Brain microvascular endothelial cell (primary cell): ENCODE results near the gene TSPYL4.

Source experiments
- DNase-seq: peaks from one replicate; pipeline ENCODE4 v3.0.0-alpha.2; 2020
- H3K27ac ChIP-seq: fragments of 250-450 bp; sonication (Bioruptor Pico); 2 replicates; pipeline ENCODE4 v1.5.1; 2020; ENCODE audit warnings: mild to moderate bottlenecking, moderate library complexity
- H3K27me3 ChIP-seq: fragments of 250-450 bp; sonication (Bioruptor Pico); replicated peaks from 2 replicates; pipeline ENCODE4 v1.5.1; 2020; ENCODE audit warnings: mild to moderate bottlenecking
- H3K36me3 ChIP-seq: fragments of 250-450 bp; sonication (Bioruptor Pico); replicated peaks from 2 replicates; pipeline ENCODE4 v1.5.1; 2020; ENCODE audit warnings: mild to moderate bottlenecking
- H3K4me3 ChIP-seq: 2 replicates; pipeline ENCODE4 v1.5.1; 2011; ENCODE audit warnings: low read depth, mild to moderate bottlenecking, control low read depth, low read length, moderate library complexity
- in situ Hi-C: cut with HindIII; loops from 2 replicates; pipeline ENCODE4 v1.10.0; 2017; ENCODE audit warnings: low sequenced_read_pairs, low pct_ligation_motif_present
- TF ChIP-seq, protein P1 (sequence below): IDR thresholded peaks from 2 replicates; pipeline ENCODE4 v1.5.1; 2011; ENCODE audit warnings: low read depth, mild to moderate bottlenecking, moderate library complexity, low read length, control low read depth, inconsistent platforms; ENCODE audit errors: missing control alignments

Gene TSPYL4

DNA sequence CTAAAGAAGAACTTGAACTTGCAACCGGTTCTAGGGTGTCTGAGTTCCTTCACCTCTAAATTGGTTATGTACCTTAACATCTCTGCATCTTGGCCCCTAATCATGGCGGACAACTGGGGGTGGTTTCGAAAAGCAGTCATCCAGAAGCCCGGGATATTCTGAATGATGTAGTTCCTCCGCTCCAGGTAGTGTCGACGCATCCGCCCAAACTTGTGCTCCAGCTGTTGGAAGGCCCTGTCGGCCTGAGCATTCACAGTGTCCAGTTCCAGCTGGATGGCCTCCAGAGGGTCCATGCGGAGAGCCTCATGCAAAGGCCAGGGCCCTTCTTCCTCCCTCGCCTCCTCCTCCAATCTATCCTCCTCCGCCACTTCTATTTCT is 25.0 kb upstream of the TSPYL4 start:
- H3K27ac ChIP-seq, result peak overlapping the region; percentile 87
- TF ChIP-seq, protein P1, sequence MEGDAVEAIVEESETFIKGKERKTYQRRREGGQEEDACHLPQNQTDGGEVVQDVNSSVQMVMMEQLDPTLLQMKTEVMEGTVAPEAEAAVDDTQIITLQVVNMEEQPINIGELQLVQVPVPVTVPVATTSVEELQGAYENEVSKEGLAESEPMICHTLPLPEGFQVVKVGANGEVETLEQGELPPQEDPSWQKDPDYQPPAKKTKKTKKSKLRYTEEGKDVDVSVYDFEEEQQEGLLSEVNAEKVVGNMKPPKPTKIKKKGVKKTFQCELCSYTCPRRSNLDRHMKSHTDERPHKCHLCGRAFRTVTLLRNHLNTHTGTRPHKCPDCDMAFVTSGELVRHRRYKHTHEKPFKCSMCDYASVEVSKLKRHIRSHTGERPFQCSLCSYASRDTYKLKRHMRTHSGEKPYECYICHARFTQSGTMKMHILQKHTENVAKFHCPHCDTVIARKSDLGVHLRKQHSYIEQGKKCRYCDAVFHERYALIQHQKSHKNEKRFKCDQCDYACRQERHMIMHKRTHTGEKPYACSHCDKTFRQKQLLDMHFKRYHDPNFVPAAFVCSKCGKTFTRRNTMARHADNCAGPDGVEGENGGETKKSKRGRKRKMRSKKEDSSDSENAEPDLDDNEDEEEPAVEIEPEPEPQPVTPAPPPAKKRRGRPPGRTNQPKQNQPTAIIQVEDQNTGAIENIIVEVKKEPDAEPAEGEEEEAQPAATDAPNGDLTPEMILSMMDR, result no peak
- H3K36me3 ChIP-seq, result peaks cover 7% of the 10 kb centered on the region
- no peak for DNase-seq
- no peaks in the 10 kb centered on the region for H3K27me3 ChIP-seq
- in situ Hi-C loops, result no loop called here
- peak overlapping the region; percentile 81 for H3K4me3 ChIP-seq

DNA sequence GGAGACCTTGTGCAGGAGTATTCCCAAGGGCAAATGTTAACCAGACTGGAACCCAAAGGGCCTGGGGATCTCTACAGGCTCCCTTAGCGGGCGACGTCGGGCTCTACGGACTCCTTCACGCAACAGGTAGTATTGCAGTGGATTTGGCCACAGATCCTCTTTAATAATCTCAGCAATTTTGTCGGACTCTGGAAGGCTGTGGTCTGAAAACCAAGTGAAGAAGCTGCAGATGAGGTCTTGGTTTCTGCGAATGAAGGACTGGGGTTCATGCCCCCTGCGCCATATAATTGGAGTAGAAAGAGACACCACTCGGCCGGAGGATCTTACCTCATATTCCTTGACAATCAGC is 24.6 kb upstream of the TSPYL4 start:
- DNase-seq, result no peak
- Histone ChIP-seq H3K36me3 (peaks cover 7% of the 10 kb centered on the region), H3K27ac (no peak overlapping the region), H3K27me3 (no peaks in the 10 kb centered on the region), H3K4me3 (peak overlapping the region; percentile 81)
- TF ChIP-seq, protein P1, result no peak
- in situ Hi-C loops, result no loop called here

DNA sequence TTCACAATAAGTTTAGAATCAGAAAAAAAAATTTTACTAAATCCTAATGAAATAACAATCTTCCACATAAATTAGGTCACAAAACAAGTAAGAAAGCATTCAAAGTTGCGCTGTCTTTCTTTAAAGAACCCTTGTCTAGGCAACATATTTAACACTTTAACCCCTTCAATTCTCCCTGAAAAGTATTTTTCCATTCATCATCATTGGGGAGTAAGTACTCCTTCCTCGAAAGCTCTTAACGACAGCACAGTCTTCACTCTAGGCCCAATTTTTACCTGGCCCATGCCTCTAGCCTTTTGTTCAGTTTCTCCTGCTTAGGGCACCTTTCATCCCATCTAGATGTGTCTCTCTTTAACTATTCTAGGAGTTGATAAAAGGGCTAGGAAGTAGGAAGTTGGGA is 23.2 kb upstream of the TSPYL4 start:
- in situ Hi-C loops, result no loop called here
- DNase-seq, result no peak
- no peaks in the 10 kb centered on the region for H3K27me3 ChIP-seq
- TF ChIP-seq, protein P1, result no peak
- H3K27ac ChIP-seq, result no peak overlapping the region
- H3K36me3 ChIP-seq, result peaks cover 7% of the 10 kb centered on the region
- peak overlapping the region; percentile 46 for H3K4me3 ChIP-seq

DNA sequence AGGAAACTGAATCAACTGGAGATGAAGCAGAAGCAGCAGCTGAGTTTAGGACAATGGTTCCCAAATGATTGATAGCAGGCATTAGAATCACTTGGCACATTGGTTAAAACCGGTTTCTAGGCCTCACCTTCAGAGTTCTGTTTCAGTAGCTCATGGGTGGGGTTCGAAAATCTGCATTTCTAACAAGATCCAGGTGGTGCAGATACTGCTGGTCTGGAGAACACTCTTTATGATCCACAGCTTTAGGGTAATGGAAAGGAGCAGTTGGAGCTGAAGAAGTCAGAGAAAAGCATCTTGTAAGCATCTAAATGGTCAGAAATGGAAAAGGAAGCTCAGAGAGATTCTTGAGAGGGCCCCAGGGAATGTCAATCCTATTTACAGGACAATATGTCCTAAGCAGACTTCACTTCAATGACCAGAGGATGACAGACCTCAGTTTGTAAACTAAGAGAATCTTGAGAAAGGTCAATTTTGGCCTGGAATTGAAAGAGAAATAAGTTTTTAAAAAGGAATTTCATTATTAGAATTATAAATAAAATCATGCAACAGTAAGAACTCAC is 17.4 kb upstream of the TSPYL4 start:
- no peaks in the 10 kb centered on the region for H3K36me3 ChIP-seq
- in situ Hi-C loops, result no loop called here

DNA sequence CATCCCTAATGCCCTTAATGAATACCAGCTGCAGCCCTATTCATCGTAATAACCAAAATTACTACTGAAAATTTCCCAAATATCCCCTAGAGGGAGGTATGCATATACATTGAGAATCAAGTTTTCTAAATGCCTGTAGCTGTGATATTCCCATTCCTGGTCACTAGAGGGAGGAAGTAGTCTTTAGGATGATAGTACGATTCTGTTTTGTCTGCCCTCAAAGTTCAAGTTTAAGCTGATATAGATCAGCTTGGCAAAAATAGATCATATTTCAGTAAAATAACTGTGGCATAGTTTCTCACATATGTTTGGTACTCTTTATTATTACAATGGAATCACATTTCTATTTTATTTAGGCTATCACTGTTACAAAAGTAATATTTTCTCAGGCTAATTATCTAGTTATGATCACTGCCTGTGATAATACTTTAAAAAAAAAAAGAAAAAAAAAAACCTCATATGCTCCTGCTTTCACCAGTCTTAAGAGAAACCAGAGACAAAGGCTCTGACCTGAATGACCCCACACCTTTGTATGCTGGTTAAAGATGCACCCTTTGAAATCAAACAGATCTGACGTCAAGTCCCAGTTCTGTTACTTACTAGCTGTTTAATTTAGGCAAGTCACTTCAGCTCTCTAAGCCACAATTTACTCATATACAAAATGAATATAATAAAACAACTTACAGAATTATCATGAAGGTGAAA is 14.9 kb upstream of the TSPYL4 start:
- in situ Hi-C loops, result no loop called here
- DNase-seq, result peak; percentile 67
- TF ChIP-seq, protein P1, result peak; percentile 69
- peak overlapping the region; percentile 52 for H3K27ac ChIP-seq
- no peaks in the 10 kb centered on the region for H3K36me3 ChIP-seq
- no peak overlapping the region for H3K4me3 ChIP-seq
- H3K27me3 ChIP-seq, result no peaks in the 10 kb centered on the region

More for the DNA sequence above, 17.4 kb upstream of the TSPYL4 start:
- Histone ChIP-seq H3K4me3 (no peak overlapping the region), H3K27ac (no peak overlapping the region), H3K27me3 (no peaks in the 10 kb centered on the region)
- TF ChIP-seq, protein P1, result no peak
- no peak for DNase-seq
